LNCaP clone FGC (cell line): Measurements from ENCODE around the gene APOA1.

ENCODE experiments used
- DNase-seq: peaks from one replicate; pipeline ENCODE4 v3.0.0-alpha.2; 2011; ENCODE audit warnings: low read depth
- H3K4me3 ChIP-seq: 2 replicates; pipeline ENCODE4 v1.5.1; 2011; ENCODE audit warnings: mild to moderate bottlenecking, low read depth, low read length, control low read depth
- TF ChIP-seq, protein P1 (sequence below): IDR thresholded peaks from 2 replicates; pipeline ENCODE4 v1.5.1; 2012; ENCODE audit warnings: mild to moderate bottlenecking; ENCODE audit not compliant: control insufficient read depth, insufficient read depth; ENCODE audit errors: extremely low read depth

The APOA1 gene

GRCh38 chr11:116852261-116853031 lies 15.0 kb upstream of the APOA1 start:
- DNase-seq, result peak; percentile 88
- TF ChIP-seq, protein P1, sequence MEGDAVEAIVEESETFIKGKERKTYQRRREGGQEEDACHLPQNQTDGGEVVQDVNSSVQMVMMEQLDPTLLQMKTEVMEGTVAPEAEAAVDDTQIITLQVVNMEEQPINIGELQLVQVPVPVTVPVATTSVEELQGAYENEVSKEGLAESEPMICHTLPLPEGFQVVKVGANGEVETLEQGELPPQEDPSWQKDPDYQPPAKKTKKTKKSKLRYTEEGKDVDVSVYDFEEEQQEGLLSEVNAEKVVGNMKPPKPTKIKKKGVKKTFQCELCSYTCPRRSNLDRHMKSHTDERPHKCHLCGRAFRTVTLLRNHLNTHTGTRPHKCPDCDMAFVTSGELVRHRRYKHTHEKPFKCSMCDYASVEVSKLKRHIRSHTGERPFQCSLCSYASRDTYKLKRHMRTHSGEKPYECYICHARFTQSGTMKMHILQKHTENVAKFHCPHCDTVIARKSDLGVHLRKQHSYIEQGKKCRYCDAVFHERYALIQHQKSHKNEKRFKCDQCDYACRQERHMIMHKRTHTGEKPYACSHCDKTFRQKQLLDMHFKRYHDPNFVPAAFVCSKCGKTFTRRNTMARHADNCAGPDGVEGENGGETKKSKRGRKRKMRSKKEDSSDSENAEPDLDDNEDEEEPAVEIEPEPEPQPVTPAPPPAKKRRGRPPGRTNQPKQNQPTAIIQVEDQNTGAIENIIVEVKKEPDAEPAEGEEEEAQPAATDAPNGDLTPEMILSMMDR, result no peak
- H3K4me3 ChIP-seq, result peak overlapping the region; percentile 3; the same call in 1 of the 2 replicates

DNA sequence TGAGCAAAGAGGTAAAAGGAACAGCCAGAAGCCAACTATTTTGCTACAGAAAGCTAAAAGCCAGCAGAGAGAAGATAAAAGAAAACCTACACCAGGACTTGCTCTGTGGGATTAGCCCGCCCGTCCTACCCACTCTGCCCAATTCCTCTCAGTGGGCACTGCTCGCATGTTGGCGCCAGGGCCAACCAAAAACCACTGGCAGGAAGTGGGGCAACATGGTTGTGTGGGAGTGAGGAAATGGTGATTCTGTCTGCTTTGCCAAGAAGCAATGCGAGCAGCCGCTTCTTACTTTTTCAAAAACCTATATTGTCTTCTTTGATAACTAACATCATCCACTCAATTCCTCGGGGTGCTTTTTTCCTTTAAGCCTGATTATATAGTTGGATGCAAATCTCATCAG lies 14.2 kb upstream of the APOA1 start:
- H3K4me3 ChIP-seq, result no peak overlapping the region
- DNase-seq, result no peak

DNA sequence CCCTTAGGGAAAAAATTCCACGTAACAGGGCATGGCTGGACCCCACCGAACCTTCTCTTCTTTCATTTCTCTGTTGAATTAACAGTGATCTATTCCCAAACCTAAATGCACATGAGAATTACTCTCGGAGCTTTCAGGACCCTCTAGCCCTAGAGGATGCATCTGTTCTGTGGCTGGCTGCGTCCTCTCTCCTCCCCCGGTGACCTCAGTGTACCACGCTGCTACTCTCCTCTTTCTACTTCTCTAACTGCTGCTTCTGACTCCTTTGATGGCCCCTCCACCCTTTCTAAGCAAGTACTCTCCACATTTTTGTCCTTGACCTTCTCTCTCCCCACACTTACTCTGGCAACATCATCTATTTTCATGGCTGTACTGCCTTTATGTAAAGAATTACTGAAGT lies 12.1 kb upstream of the APOA1 start:
- no peak overlapping the region for H3K4me3 ChIP-seq
- TF ChIP-seq, protein P1, result no peak
- DNase-seq, result no peak

More for the DNA sequence above, 14.2 kb upstream of the APOA1 start:
- TF ChIP-seq, protein P1, result no peak

DNA sequence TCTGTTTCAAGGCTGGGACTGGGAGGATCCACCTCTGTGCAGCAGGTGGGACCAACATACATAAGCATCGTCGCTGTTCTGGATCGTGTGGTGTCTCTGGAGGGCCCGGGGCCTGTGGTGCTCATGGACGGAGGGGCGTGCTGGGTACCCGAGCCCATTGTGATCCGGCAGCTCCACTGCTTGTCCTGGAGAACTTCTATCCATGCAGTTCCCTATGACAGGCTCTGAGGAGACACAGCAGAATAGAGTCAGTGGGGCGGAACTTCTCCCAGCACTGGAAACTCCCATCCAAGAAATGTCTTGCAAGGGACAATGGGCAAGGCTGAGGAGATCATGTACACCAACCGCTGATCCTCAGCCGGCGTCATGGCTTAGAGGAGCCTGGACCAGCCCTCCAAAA lies 11.6 kb upstream of the APOA1 start:
- TF ChIP-seq, protein P1, result no peak
- H3K4me3 ChIP-seq, result no peak overlapping the region
- no peak for DNase-seq

DNA sequence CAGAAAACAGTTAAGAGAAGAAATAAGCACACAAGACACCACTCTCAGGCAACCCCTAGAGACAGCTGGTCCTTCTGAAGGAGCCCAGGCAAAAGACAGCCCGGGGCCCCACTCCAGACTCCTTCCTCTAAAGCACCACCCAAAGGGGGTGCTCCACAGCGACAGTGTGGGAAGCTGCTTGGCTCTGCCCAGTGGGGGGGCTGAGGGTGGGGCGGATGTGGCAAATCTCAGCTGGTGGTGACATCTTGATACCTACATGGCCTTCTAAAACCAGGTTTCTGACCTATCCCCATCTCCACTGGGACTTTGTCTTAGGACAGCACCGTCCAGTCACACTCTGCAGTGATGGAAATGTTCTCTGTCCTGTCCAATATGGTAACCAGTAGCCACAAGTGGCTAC lies 10.2 kb upstream of the APOA1 start:
- H3K4me3 ChIP-seq, result no peak overlapping the region
- DNase-seq, result no peak
- TF ChIP-seq, protein P1, result no peak

- TF ChIP-seq, protein P1, result no peak
- no peak overlapping the region for H3K4me3 ChIP-seq
- DNase-seq, result no peak
These were observed 7.3 kb upstream of the APOA1 start for GRCh38 chr11:116844722-116845121.

DNA sequence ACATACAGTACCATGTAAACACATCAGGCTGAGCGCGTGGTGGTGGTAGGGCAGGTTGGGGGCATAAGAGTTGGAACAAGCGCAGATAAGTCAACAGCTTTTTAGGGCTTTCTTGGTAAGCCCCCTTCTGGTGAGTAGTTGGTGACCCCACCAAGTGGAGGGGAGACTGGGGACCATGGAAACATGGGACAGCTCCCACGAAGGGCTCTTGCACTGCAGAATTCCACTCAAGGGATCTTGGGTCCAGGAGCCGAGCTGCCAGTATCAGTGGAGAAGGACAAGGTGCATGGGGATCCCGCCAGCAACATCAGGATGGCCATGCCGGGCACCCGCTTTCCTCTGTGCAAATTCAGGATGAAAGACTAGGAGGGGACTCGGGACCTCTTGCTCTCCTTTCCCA lies 6.2 kb upstream of the APOA1 start:
- DNase-seq, result no peak
- H3K4me3 ChIP-seq, result no peak overlapping the region
- TF ChIP-seq, protein P1, result no peak
